ENCODE data around the gene HERC5.
A peak's percentile ranks its signal among the peaks of the same experiment; 100 is the strongest.

The HERC5 gene

DNA sequence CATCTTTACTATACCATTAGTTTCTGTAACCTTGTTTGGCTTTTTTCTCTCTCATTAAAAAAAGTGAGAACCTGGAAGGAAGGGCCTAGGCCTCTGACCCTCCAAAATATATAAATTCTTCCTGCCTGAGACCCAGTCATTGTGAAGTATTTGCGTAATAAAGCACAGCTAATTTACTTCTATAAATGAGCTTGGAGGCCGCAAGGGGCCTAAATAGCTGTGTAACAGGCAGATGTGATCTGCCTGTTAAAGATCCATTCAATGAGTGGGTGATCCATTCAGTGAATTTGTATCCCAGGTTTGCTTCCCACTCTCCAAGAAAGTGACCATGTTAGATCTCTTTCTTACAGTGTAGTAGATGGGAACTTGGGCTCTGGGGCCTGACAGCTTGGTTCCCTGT lies 67.3 kb downstream of the HERC5 start:
- TF ChIP-seq, protein P1, sequence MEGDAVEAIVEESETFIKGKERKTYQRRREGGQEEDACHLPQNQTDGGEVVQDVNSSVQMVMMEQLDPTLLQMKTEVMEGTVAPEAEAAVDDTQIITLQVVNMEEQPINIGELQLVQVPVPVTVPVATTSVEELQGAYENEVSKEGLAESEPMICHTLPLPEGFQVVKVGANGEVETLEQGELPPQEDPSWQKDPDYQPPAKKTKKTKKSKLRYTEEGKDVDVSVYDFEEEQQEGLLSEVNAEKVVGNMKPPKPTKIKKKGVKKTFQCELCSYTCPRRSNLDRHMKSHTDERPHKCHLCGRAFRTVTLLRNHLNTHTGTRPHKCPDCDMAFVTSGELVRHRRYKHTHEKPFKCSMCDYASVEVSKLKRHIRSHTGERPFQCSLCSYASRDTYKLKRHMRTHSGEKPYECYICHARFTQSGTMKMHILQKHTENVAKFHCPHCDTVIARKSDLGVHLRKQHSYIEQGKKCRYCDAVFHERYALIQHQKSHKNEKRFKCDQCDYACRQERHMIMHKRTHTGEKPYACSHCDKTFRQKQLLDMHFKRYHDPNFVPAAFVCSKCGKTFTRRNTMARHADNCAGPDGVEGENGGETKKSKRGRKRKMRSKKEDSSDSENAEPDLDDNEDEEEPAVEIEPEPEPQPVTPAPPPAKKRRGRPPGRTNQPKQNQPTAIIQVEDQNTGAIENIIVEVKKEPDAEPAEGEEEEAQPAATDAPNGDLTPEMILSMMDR (conservative IDR thresholded peaks at IDR 0.05): no peak
- peak overlapping the region; percentile 95 for H3K27ac ChIP-seq

DNA sequence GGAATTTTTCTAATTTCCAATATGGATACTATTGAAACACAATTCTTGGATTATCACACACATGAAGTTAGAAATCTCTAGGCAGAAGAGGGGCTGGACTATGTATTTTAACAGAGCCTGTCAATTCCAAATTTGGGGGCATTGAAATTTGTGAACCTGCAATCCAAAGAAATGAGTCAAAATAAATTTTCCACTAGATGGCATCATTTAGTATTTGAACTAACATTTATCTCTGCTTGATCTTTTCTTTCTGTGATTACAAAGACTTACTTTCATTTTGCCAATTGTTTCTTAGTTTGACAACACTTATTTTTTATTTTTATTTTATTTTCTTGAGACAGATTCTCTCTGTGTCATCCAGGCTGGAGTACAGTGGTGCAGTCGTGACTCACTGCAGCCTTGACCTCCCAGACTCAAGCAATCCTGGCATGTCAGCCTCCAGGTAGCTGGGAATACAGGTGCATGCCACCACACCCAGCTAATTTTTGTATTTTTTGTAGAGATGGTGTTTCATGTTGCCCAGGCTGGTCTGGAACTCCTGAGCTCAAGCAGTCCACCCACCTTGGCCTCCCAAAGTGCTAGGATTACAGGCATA lies 69.4 kb downstream of the HERC5 start:
- TF ChIP-seq, protein P1 (conservative IDR thresholded peaks at IDR 0.05): peak; percentile 70
- peak overlapping the region; percentile 95; the same call in 1 of the 2 replicates for H3K27ac ChIP-seq

DNA sequence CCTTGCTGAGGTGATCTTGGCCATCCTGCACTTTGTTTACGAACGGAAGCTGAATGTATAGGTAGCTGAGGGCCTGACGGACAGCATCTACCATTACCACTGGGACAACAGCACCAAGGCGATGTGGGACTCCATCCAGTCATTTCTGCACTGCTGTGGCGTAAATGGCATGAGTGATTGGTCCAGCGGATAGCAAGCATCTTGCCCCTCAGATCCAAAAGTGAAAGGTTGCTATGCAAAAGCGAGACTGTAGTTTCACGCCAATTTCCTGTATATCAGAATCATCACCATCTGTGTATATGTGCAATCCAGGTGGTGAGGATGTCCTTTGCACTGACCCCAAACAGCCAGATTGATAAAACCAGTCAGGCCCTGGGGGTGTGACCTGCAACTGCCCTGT lies 70.9 kb downstream of the HERC5 start:
- TF ChIP-seq, protein P1 (conservative IDR thresholded peaks at IDR 0.05): no peak

DNA sequence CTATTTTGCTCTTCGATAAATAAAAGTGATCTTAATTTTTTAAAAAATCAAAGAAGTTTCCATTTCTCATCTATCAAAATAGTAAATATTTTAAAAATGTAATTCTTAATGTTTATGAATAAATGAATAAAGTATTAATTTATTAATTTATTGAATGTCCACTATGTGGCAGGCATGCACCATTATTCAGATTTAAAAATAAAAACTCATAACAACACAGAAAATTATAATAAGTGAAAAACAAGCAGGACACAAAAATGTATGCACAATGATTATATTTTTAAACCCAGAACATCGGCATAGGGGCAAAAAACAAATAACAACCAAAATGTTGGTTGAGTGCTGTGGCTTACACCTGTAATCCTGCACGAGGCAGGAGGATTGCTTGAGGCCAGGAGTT lies 71.9 kb downstream of the HERC5 start:
- TF ChIP-seq, protein P1 (conservative IDR thresholded peaks at IDR 0.05): peak; percentile 66
- no peak overlapping the region for H3K27ac ChIP-seq

More for the DNA sequence above, 70.9 kb downstream of the HERC5 start:
- no peak overlapping the region for H3K27ac ChIP-seq

DNA sequence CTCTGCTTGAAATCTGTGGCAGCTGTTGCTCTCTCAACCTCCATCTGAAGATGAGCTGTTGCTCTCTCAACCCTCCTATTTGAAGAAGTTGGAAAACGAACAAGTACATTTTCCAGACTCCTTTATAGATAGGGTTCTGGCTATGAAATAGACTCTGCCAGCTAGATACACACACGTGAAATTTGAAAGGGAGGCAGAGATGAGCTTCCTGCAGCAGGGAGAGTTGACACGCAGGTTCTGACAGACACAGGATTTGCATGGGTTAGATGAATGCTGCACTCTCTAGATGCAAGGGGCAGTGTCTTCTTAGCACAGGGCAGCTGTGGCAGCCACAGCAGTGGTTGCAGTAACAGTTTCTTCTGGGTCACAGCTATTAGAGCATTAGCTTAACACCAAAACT lies 74.6 kb downstream of the HERC5 start:
- H3K27ac ChIP-seq: peak overlapping the region; percentile 25; the same call in 1 of the 2 replicates
- TF ChIP-seq, protein P1 (conservative IDR thresholded peaks at IDR 0.05): no peak

DNA sequence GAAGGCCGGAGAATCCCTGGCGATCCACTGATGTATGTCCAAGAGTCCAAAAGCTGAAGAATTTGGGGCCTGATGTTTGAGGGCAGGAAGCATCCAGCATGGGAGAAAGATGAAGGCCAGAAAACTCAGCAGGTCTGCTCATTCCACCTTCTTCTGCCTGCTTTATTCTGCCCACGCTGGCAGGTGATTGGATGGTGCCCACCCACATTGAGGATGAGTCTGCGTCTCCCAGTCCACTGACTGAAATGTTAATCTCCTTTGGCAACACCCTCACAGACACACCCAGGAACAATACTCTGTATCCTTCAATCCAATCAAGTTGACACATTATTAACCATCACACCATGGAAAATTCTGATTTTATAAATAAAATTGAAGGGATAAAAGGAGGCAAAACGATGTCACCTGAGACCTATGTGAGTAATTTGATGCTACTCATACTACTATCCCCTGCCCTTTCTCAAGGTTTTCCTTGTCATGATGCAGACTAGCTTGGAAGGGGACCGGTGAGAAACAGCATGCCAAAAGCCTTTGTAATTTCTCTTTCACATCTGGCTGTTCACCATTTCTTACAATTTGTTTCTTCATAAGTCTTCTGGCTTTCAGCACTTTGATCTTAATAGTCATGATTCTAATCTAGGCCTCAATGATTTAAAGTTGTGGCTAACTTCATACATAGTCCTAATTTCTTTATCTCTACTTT lies 76.3 kb downstream of the HERC5 start:
- TF ChIP-seq, protein P1 (conservative IDR thresholded peaks at IDR 0.05): no peak
- H3K27ac ChIP-seq: no peak overlapping the region

DNA sequence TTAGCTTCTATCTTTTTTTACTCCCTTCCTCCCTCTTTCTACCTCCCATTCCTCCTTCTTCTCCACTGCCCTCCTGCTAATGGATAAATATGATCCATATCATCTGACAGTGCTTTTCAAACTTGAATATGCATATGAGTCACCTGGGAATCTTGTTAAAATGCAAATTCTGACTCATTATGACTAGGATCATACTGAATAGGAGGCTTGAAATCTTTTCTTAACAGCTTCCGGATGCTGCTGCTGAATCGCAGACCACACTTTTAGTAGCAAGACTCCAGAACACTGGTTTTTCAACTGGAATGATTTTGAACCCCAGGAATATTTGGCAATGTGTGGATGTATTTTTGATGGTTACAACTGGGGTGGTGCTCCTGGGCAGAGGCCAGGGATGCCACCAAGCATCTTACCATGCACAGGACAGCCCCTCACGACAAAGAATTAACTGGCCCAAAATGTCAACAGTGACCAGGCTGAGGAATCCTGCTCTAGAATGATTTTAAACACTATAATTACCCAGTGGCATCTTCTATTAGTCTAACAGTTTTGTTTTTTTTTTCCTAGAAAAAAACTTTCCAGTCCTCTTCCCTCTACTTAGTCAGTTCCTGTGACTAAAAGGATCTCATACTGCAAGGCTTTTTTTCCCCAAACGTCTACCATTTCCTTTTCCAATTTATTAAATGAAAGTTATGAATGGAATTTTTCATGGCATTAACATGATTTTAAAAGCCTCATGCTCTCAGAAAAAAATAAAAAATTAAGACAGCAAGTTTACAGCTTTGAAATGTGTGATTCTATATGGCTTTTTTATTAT lies 77.2 kb downstream of the HERC5 start:
- TF ChIP-seq, protein P1 (conservative IDR thresholded peaks at IDR 0.05): no peak
- H3K27ac ChIP-seq: no peak overlapping the region
